GM19023 (cell line): ENCODE results near the gene SYTL3.
"Not testable (repeated sequence)": the region's sequence is repeated elsewhere in the genome, so short reads cannot be mapped to it uniquely, and the experiment has no call there.

Experiments
- ATAC-seq: cut with Tn5 transposase; IDR thresholded peaks from one replicate; pipeline ENCODE4 v1.9.1; 2021; ENCODE audit warnings: mild to moderate bottlenecking, moderate library complexity; ENCODE audit not compliant: unreplicated experiment

Gene SYTL3

GRCh38 chr6:158661156-158661685, 11.4 kb downstream of the SYTL3 start:
- no peak for ATAC-seq

- no peak for ATAC-seq
Measured at GRCh38 chr6:158662607-158662953, 12.7 kb downstream of the SYTL3 start.

- no peak for ATAC-seq
Measured at GRCh38 chr6:158662954-158663624, 13.2 kb downstream of the SYTL3 start.

GRCh38 chr6:158663625-158664165, 13.8 kb downstream of the SYTL3 start:
- no peak for ATAC-seq

GRCh38 chr6:158665332-158665731, 15.5 kb downstream of the SYTL3 start:
- no peak for ATAC-seq

GRCh38 chr6:158666628-158667359, 16.9 kb downstream of the SYTL3 start:
- no peak for ATAC-seq

- no peak for ATAC-seq
Measured at GRCh38 chr6:158667360-158667981, 17.6 kb downstream of the SYTL3 start.

GRCh38 chr6:158668707-158669103, 18.9 kb downstream of the SYTL3 start:
- no peak for ATAC-seq

GRCh38 chr6:158669145-158670035, 19.5 kb downstream of the SYTL3 start:
- no peak for ATAC-seq

GRCh38 chr6:158672119-158672518, 22.3 kb downstream of the SYTL3 start:
- ATAC-seq, result not testable (repeated sequence)

- ATAC-seq, result no peak
Measured at GRCh38 chr6:158672726-158673125, 22.9 kb downstream of the SYTL3 start.

- no peak for ATAC-seq
Measured at GRCh38 chr6:158674342-158675131, 24.7 kb downstream of the SYTL3 start.

- not testable (repeated sequence) for ATAC-seq
Measured at GRCh38 chr6:158677094-158677493, 27.2 kb downstream of the SYTL3 start.

- ATAC-seq, result no peak
Measured at GRCh38 chr6:158677906-158678578, 28.2 kb downstream of the SYTL3 start.

- ATAC-seq, result no peak
Measured at GRCh38 chr6:158680015-158680414, 30.2 kb downstream of the SYTL3 start.

- ATAC-seq, result no peak
Measured at GRCh38 chr6:158680481-158680880, 30.6 kb downstream of the SYTL3 start.

GRCh38 chr6:158684311-158684710, 34.5 kb downstream of the SYTL3 start:
- no peak for ATAC-seq

GRCh38 chr6:158684745-158685324, 35.0 kb downstream of the SYTL3 start:
- ATAC-seq, result no peak

GRCh38 chr6:158686311-158686710, 36.5 kb downstream of the SYTL3 start:
- ATAC-seq, result no peak
